Measurements from ENCODE around the gene ANKRD60.

Gene ANKRD60

DNA sequence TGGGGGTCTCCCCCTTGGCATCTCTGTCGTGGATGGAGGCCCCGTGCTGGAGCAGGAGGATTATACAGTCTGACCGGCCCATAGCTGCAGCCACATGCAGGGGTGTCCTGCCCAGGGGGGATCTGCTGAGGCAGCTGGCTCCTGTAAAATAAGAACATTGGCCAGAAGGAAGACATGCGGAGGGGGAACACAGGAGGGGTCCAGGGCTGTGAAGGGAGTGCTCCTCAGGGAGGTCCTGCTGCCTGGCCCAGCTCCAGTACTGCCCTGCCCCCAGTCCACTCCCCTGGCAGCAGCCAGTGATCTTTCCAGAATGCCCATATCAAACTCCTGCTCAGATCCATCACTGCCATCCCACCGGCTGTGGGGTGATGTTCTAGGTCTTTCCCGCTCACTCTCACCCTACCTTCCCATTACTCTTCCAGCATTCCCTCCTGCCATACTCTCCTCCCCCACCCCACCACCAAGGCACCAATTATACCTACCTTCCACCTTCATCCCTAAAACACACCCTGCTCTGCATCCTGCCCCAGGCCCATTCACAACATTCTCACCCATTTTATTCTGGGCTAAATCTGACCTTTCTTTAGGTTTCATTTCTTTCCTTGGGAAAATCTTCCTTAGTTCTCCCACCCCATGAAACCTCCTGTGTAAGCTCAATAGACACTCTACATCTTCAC lies 9.7 kb downstream of the ANKRD60 start:
- DNase-seq = no peak

DNA sequence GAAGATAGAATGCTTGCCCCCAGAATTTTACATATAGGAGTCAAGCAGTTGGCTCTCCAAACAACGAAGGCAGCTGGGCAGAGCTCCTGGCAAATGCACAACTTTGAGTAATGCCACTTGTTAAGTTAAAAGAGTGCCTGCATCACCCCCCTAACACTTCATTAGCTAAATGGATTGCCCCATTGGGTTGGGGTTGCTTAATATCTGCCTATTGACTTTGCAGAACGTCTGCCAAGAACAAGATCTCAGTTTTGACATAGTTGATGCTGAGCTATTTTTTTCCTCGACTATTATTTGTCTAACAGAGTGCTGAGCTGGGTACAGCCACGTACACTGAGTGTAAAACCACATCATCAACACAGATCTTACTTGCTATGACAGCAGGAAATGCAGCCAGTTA lies 12.1 kb downstream of the ANKRD60 start:
- no peak for DNase-seq

DNA sequence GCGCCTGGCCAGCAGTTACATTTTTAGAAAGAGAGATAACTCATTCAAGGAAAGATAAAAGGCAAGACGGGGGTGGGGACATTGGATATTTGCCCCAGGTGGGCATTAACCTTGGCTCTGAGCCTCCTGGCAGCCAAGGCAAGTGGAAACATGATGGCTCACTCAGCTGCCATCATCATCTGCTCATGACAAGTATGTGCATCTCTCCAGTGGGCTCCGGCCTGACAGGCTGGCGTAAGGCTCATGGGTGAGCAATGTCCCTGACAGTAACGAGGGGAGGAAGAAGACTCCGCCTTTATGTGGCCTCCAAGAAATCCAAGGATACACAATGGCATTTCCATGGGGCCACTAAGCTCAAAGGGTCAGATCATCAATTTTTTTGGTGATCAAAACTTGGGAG lies 13.3 kb downstream of the ANKRD60 start:
- no peak for DNase-seq

DNA sequence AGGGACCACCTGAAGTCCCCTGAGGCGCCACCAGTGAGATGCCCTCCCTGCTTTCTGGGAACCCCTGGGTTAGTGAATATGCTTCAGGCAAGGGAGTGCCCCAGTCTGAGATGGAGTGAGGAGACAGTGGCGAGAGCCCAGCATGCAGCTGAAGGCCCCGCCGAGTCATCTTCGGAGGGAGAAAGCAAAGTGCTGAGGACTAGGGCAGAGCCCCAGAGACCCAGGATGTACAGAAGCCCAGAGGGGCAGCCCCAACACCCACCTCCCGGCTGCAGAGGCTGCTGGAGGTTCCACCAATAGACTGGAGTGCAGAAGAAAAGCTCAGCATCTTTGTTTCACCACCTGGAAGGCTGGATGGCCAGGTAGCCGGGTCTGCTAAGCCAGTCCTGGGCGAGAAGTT lies 14.1 kb downstream of the ANKRD60 start:
- no peak for DNase-seq

DNA sequence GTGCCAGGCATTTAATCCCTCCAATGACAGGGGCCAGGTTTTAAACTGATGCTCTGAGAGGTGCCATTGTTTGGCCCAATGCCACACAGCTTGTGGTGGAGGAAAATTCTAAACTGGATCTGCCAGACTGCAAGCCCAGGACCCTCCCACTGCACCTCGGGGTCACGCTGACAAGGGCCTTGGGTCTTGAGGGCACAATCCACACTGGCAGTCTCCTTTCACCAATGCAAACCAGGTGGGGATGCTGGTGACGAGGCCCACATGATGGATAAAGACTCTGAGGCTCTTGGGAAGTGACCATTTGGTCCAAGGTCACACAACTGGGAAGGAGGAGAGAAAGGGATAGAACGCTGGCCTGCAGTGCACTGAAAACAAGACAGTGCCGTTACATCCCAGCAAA lies 14.7 kb downstream of the ANKRD60 start:
- no peak for DNase-seq

DNA sequence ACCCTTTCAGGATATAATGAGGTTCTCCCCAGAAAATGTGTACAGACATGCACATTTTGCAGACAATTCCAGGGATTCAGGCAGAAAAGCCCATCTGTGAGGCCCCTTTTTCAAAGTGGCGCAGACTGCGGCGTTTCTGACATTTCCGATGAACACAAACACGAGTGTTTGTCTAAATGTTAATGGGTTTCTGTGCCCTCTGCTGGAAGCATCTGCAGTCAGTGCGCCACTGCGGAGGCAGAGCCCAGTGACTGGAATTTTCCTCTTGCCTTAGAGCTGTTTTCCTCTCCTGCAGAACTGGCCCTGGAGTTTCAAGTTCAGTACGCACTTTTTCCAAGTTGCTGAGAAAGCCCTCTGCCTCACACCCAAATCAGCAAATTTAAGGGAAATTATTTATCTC lies 15.3 kb downstream of the ANKRD60 start:
- DNase-seq = no peak

DNA sequence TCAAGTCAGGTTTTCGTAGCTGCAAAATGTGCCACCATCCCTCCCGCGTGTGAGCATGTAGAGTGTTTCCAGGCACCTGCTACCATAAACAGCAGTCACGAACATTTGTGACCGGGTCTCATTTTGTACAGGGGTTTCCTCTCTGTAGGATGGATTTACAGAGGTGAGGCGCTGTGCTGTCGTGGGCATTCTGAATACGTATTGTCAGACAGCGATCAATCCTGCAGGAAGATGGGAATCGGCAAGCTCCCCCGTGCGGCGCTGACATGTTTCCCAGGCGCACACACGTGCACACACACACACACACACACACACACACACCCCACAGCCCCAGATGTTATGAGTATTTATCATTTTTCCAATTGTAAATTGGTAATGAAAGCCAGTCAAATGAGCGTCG lies 15.8 kb downstream of the ANKRD60 start:
- DNase-seq = no peak

DNA sequence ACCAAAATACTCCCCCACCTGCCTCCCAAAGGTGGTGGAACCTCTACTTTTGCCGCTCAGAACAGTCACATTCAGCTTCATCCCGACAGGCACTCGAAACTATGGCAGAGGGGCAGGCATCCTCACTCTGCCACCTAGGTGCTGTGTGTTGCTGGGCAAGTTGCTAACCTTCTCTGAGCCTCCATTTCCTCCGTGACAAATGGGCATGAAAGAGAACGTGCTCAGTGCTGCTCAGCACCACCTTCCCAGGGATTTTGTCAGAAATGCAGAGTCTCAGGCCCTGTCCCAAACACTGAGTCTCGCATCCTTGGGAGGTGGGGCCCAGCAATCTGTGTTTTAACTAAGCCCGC lies 18.1 kb downstream of the ANKRD60 start:
- no peak for DNase-seq

DNA sequence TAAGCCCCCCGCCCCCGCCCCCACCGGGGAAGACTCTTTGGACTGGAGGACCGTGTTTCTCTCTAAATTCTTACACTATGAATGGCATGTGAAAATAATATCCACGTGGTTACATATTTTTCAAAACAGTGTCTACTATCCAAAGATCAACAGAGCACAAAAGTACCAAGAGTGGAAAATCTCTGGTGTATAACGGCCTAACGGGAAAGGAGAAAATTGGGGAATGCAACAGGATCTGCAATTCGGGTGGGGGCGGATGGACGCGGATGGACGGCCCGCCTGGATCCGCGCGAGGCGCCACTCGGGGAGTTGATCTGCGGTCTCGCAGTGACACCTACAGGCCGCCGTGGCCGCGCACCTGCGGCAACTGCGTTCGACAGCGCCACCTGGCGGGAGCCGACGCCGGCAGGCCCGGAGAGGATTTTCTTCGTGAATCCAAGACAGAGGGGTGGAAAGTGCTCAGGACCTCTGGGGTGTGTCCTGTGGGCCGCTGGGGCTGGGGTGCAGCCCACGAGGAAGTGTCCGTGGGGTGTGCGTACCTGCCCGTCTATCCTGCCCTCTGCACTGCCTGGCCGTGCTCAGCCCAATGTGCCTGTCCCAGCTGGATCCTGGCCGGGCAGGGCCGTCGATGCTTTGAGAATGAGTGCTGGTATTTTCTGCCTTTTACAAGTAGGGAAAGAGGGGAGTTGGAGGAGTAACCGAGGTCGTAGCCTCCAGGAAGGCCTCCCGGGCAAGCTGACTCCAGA lies 18.6 kb downstream of the ANKRD60 start:
- peak; percentile 57 for DNase-seq

DNA sequence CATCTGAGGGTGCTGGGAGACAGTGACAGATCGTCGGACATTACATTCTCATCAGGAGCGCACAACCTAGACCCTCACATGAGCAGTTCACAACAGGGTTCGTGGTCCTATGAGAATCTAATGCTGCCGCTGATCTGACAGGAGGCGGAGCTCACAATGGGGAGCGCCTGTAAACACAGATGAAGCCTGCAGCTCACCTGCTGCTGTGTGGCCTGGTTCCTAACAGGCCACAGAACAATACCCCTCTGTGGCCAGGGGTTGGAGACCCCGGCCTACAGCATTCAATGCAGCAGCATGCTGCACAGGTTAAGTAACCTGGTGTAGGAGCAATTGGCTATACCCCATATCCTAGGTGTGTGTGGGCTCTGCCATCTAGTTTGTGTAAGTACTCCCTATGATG lies 19.5 kb downstream of the ANKRD60 start:
- DNase-seq = no peak

DNA sequence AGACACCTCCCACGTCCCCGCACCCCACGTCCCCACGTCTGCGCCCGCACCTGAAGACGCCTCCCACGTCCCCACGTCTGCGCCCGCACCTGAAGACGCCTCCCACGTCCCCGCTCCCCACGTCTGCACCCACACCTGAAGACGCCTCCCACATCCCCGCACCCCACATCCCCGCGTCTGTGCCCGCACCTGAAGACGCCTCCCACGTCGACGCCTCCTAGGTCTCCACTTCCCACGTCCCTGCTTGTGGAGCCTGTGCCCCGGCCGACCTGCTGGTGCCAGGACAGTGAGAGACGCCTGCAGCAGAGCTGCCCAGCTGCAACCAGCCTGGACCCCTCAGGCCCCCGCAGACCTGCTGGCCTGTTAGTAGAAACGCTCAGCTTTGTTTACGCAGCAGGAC lies 22.6 kb downstream of the ANKRD60 start:
- DNase-seq = no peak

DNA sequence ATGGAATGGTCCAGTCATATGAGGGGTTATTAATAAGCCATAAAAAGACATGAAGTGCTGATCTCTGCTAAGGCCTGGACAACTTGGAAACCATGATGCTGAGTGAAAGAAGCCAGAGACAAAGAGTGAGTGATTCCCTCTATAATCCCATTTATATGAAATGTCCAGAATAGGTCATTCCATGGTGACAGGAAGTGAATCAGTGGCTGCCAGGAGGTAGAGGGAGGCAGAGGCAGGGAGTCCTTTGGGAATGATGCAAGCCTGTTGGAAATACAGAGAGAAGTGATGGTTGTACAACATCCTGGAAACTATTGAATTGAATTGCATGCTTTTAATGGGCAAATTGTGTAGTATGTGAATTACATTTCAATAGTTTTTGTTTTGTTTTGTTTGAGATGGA lies 26.4 kb downstream of the ANKRD60 start:
- DNase-seq = no peak

DNA sequence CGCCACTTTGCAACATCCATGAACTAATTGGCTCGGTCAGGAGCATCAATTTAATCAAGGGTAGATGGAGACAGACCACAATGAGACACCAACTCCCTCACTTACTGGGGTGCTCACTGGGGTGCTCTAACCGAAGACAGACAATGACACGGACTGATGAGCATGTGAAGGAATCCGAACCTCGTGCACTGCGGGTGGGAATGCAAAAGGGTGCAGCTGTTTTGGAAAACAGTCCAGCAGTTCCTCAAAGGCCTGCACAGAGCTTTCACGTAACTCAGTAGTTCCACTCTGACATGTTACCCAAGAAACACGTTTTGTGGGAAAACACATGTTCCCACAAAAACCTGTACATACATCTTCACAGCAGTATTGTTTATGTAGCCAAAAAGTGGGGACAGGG lies 26.8 kb downstream of the ANKRD60 start:
- no peak for DNase-seq

DNA sequence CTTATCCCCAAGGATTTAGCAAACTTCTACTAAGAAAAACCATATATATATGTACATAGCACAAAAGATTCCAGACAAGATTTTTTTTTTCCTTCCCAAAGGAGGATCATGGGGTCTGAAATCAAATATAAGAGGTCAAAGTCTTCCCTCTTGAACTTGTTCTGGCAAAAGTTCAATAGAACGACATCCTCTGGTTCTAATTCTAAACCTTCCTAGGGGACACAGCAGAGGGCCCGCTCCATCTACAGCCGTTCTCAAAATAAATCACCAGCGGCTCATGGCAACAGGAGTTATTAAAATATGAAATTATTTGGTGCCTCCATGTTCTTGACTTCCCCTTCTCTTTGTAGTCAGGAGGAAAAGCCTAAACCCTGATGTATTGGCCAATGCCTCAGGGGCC lies 29.0 kb downstream of the ANKRD60 start:
- no peak for DNase-seq

DNA sequence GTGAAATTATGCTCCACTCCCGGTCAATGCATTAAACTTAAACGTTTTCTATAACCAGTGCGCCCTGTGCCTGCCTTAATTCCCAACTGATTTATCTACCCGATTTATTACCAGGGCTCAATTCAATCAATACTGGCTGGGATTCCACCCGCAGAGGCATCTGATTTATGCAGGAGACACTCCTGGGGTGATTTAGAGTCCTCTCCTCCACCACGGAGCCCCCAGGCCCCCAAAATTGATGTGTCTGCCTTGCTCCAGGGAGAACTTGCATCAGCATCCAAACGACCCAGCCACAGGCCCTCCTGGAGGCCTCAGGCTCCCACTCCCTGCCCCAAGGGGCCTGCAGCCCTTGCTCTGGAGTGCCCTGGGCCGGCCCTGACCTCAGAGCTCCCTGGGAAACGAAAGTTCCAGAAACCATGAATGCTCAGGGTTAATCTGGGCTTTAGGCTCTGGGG lies 29.5 kb downstream of the ANKRD60 start:
- no peak for DNase-seq

DNA sequence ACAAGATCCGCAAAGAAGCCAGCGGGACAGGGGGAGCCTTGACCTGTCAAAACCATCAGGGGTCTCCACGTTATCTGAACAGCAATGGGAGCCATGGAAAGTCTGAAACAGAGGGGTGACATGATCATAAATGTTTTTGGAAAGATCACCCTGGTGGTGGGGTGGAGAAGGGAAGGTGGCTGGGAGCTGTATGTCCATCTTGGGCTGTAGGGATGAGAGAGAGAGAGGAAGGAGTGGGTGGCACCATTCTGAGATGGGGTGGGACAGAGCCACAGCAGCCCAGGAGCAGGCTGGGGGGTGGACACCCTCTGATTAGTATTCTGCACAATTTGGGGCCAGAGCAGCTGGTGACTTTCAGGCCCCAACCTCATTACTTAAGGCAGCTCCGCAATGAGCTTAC lies 30.1 kb downstream of the ANKRD60 start:
- DNase-seq = no peak

DNA sequence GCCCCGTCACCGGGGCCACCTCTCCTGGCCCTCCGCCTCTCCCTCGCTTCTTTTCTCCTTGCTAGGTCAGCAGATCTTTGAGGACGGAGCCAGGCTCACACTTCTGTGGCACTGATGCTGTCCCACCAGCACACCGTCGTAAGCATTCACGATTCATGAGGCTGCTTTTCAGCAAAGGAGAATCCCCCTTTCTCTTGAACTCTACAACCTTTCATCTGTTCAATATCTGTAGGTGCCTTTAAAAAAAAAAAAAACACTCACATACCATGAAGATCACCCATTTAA lies 31.3 kb downstream of the ANKRD60 start:
- DNase-seq = no peak

DNA sequence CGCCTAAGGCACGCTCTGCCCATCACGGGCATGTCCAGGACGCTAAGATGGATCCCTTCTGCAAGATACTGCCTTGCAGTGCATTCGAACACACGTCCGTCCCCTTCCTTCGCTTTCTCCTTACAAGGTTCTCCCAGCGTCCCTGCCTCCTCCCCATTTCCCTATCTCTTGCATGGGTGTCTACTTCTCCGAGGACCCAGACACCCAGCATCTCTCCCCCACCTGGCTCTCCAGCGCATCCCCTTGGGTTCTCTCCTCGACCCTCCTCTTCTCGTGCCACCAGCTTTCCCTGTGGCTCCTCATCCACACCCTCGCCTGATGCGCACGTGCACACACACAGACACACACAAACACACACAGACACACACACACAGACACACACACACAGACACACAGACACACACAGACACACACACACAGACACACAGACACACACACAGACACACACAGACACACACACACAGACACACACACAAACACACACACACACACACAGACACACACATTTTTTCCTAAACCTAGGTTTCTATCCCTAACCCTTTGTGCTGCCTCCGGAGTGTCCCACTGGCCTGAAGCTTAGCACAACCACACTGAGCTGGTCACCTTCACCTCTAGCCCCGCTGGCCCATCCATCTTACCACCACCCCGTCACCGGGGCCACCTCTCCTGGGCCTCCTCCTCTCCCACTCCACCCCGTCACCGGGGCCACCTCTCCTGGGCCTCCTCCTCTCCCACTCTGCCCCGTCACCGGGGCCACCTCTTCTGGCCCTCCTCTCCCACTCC lies 31.9 kb downstream of the ANKRD60 start:
- DNase-seq = no peak

DNA sequence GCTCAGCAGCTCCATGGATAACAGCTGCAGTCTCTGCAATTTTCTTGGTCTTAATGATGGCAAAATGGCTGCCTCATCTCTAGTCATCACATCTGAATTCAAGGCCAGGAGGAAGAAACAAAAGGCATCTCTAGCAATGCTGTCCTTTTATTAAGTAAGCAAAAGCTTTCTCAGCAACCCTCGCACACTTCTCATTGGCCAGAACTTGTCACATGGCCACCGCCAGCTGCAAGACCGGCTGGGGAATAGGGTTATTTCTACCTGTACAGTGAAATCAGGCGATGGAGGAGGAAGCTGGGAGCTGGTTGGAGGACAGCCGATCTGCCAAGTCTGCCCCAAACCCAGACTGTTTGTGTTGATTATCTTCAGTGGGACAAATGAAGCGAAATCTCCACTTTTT lies 33.4 kb downstream of the ANKRD60 start:
- DNase-seq = no peak

DNA sequence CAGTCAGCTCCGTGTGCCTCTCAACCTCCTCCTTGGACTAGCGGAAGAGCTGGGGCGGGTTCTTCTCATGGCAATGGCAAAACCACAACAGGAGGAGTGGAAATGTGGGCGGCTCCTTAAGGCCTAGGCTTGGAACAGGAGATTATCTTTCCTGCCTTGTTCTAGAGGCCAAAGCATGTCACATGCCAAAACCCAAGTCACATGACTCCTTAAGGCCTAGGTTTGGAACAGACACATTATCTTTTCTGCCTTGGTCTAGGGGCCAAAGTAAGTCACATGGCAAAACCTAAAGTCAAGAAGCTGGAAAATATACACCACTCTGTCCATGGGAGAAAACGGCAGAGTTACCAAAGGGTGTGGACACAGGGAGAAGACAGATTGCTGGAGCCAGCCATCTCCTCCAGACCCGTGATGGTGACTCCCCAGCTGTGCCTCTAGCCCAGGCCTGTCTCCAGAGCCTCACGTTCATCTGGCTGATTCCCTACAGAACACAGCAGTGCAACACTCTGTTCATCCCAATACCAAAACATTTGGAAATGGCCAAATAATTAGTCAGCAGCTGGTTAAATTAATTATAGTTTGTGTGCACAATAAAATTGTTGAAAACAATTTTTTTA lies 34.2 kb downstream of the ANKRD60 start:
- no peak for DNase-seq

DNA sequence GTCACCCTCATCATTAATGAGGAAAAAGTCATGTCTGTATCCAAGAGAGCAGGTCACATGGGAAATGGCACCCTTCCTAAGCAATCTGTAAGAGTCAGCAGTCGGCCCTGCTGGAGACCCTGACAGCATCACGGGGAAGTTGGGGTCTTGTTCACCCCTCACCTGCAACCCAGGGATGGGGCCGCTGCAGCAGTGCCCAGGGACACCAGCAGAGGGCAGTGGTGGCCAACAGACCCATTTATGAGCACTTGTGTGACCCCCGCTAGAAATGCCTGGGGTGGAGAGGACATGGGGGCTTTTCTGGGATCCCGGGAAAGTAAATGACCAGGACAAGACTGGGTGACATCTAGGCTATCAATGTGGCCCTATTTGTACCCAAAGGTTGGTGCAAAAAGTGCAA lies 35.9 kb downstream of the ANKRD60 start:
- DNase-seq = no peak

DNA sequence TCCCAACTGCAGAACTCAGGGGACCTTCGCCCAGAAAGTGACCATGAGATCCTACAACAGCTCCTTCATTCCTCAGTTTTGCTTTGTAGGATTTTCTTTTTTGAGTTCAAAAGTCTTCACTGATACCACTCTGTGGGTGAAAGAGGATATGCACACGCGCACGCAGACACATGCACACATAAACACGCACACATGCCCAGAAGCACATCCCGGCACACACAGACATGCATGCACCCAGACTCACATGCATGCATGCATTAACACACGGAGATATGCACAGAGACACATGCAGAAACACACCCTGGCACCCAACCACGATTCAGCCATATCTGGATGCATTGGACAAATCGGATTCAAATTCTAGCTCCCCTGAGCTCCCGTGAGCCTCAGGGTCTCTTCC lies 36.4 kb downstream of the ANKRD60 start:
- DNase-seq = no peak

DNA sequence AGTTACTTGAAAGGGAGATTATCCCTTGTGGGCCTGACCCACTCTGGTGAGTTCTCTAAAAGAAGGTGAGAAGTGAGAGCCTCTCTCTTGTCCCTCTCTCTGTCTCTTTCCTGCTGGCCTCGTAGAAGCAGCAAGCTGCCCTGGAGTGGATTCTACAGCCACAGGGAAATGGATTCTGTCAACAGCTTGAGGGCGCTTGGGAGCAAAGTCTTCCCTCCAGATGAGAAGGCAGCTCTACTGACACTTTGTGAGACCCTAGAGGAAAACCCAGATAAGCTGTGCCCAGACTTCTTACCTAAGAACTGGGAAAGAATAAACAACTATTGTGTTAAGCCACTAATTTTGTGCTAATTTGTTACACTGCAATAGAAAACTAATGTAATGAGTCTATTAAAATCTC lies 39.9 kb downstream of the ANKRD60 start:
- no peak for DNase-seq

DNA sequence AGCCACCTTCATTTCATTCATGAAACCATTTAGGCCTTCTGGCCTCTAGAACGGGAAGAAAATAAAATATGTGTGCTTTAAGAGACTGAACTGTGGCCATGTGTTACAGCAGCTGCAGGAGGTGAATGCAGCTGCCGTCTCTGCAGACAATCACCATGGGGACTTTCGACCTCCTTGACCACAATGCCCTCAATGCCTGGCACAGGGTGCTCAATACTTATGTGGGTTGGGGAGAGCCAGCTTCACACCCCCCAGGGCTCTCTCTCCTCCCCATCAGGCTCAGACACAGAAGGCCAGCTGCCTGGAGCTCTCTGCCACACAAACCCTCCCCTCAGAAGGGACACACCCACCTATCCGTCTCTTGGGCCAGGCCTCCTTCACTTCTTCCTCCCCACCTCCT lies 43.5 kb downstream of the ANKRD60 start:
- no peak for DNase-seq

Measured in amniotic stem cell (primary cell).